Ishikawa (cell line): Measurements from ENCODE around the gene FSTL3.

Experiments used
- CREB1 ChIP-seq: IDR thresholded peaks from 2 replicates; pipeline ENCODE4 v1.6.1; 2012; ENCODE audit warnings: low read depth
- EGR1 ChIP-seq: IDR thresholded peaks from 2 replicates; pipeline ENCODE4 v1.6.1; 2012
- EP300 ChIP-seq: IDR thresholded peaks from 2 replicates; pipeline ENCODE4 v1.6.1; 2012; ENCODE audit warnings: borderline replicate concordance
- FOXM1 ChIP-seq: IDR thresholded peaks from 2 replicates; pipeline ENCODE4 v1.6.1; 2012; ENCODE audit warnings: low read depth, borderline replicate concordance
- MAX ChIP-seq: IDR thresholded peaks from 2 replicates; pipeline ENCODE4 v1.6.1; 2012
- NFIC ChIP-seq: IDR thresholded peaks from 2 replicates; pipeline ENCODE4 v1.6.1; 2012
- RAD21 ChIP-seq: IDR thresholded peaks from 2 replicates; pipeline ENCODE4 v1.6.1; 2012; ENCODE audit warnings: low read depth
- REST ChIP-seq: IDR thresholded peaks from 2 replicates; pipeline ENCODE4 v1.6.1; 2012; ENCODE audit warnings: low read depth, mild to moderate bottlenecking
- TAF1 ChIP-seq: IDR thresholded peaks from 2 replicates; pipeline ENCODE4 v1.6.1; 2012; ENCODE audit warnings: low read depth, mild to moderate bottlenecking
- TCF12 ChIP-seq: IDR thresholded peaks from 2 replicates; pipeline ENCODE4 v1.6.1; 2012; ENCODE audit warnings: low read depth
- USF1 ChIP-seq: IDR thresholded peaks from 2 replicates; pipeline ENCODE4 v1.6.1; 2012
- YY1 ChIP-seq: IDR thresholded peaks from 2 replicates; pipeline ENCODE4 v1.6.1; 2012; ENCODE audit warnings: low read depth
- ZBTB7A ChIP-seq: IDR thresholded peaks from 2 replicates; pipeline ENCODE4 v1.6.1; 2012; ENCODE audit warnings: low read depth

GRCh38 chr19:650121-650520 is 26.1 kb upstream of the FSTL3 start:
- TF ChIP-seq EGR1 (no peak), YY1 (no peak), REST (no peak), EP300 (no peak), FOXM1 (no peak), TCF12 (no peak), RAD21 (no peak), MAX (no peak), ZBTB7A (no peak), TAF1 (no peak), USF1 (no peak), CREB1 (no peak), NFIC (no peak)
